M059J (cell line): ENCODE data around the gene WRNIP1. TPM values are rescaled to one million over a fixed set of nuclear protein-coding genes. Genes with fewer than 3 reads are reported as not detected.
"Not testable (repeated sequence)": the region's sequence is repeated elsewhere in the genome, so short reads cannot be mapped to it uniquely, and the experiment has no call there.

Experiments
- DNase-seq: peaks from one replicate; pipeline ENCODE4 v3.0.0-alpha.2; 2012; ENCODE audit warnings: low read depth
- total RNA-seq: library from RNA; depleted of rRNA; stranded (reverse); fragments of >200 nt; shearing (Covaris generic); gene quantifications from 2 replicates; pipeline ENCODE4 v1.2.3, GENCODE V29; 2014

WRNIP1 gene
- total RNA-seq, 1 experiment from 2014 or later = 103 TPM

DNA sequence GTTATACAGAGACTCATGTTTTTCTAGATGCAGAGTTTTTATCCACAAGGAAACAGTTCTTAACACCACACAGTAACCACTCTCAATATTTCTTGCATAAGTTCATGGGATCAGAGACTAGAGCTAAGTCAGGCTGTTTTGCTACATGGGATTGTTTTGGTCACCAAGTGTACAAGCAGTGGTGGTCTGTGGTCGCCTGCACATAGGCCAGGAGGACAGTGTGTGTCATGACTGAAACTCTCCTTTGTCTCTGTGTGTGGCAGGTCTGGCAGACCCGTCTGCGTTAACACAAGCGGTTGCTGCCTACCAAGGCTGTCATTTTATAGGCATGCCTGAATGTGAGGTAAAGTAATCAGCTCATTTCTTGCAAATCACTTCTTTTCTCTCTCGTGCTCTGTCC, 18.9 kb downstream of the WRNIP1 start:
- no peak for DNase-seq

DNA sequence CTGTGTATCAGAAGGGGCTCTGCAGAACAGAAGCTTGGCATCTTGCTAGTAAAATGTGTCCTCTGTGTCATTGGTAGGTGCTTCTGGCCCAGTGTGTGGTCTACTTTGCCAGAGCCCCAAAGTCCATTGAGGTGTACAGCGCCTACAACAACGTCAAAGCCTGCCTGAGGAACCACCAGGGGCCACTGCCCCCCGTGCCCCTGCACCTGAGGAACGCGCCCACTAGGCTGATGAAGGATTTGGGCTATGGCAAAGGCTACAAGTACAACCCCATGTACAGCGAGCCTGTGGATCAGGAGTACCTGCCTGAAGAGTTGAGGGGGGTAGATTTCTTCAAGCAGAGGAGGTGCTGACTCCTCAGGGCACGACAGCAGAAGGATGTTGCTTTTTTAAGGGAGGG, 19.7 kb downstream of the WRNIP1 start:
- no peak for DNase-seq

DNA sequence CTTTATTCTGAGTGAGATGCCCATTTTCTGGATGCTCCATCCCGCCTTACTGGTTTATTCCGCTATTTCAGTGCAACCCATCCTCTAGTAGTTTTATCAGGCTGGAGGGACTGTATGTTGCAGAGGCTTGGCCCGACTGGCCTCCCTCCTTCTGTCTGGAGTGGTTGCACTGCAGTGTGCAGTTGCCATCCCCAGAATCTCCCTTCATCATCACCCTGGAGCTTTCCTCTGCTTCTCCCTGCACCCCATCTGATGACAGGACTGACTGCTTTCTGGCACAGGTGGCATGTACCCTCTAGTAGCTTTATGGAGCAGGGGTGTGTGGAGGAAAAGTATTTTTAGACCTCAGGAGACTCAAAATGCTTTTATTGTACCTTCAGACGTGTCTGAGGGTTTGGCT, 21.1 kb downstream of the WRNIP1 start:
- DNase-seq = no peak

DNA sequence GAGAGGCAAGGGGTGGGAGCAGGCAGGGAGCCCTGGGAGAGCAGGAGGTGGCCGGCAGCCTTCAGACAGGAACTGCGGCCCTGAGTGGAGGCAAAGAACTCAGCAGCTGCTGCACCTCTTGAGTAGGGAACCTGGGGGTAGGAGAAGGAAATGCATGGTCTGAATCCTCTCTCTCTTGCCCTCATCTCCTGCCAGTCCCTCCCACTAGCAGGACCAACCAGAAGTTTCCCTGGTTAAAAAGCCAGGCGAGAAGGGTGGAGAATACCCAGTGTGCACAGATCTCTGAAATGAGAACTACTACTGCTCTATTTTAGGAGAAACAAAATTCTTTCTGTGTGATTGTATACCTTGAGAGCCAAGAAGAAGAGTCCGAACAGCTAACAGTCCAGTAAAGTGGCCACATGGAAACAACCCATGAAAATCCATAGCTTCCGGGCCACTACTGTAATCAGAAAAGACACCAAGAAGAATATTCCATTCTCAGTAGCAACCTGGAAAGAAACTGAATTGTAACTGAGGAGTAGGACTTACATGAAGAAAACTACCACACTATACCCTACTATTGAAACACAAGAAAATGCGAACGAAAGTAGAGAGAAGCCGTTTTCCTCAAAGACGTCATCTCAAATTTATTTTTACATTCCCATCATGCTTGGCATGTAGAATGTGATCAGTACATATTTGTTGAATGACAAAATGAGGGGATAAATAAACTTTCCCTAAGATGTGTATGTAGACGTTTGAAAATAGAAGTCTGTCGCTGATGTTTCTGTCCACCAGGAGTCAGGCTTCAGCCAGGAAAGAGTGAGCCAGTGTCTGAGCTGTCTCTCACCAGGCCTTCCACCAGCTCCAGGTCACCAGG, 25.6 kb downstream of the WRNIP1 start:
- DNase-seq = peak; percentile 71

DNA sequence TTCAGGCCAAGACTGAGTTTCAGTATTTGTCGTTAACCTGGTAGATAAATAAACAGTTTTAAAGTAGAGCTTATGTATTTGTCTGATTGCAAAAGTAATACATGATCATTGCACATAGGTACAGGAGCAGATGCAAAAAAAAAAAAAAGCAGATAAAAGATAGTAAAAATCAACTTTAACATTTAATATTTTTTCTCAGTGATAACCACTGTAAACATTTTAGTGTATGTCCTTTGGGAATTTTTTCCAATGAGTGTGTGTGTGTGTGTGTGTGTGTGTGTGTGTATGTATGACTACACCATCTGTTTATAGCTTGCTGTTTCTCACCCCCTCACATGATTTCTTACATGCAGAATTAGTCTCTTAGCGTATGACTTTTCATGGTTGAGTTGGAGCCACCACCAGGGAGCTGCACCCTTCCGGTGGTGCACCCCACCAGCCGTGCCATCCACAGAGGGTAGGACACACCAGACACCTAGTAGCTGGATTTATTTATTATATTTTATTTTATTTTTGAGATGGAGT, 26.3 kb downstream of the WRNIP1 start:
- no peak for DNase-seq

GRCh38 chr6:2792330-2793110, 27.3 kb downstream of the WRNIP1 start:
- peak; percentile 14 for DNase-seq

DNA sequence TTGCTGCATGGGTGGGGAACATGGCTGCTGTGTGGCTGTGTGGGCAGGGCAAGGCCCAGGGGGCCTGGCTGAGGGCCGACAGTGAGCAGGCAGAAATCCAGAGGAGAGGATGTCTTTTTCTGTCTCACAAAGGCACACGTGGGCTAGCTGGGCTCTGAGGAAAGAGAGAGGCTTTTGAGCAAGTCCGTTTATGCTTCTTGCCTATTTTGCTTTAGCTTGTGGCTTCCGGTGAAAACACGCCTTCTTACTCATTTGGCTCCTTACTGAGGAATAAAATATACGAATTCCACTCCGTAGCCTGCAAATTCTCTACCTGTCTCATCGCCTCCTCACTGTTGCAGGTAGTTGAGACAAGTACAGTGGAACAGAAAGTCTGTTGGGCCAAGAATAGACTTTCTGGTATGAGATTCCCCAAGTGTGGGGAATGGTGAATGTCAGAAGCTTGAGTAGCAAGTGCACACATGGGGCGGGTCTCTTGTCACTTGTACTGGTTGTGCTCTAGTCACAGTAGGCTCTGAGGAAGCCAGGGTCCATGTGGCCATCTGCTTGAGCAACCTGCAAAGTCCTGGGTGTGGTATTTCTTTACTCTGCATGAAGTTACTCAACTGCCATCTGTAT, 28.4 kb downstream of the WRNIP1 start:
- no peak for DNase-seq

DNA sequence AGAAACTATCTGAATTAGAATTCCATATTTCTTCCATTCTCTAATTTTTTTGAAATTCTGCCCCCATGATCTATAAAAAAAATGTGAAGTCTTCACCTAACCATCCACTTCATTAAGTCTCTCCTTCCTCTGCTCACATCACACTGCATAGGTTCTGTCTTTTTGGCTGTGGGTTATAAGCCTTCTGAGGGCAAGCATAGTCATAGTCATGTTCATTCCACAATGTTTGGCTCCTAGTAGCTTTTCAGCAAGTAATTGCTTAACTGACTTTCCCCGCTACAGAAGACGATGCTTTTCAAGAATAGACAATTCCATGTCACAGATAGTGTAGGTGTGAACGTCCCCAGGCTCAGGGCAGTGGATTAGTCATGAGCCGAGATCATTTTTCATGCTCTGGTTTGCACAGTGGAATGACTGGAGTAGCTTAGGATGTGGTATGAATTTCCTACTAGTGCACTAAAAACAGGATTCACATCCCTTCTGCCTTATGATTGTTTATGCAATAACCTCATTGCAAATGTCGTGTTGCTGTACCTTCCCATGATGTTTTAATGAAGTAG, 29.1 kb downstream of the WRNIP1 start:
- peak; percentile 46 for DNase-seq

GRCh38 chr6:2795162-2795561, 30.0 kb downstream of the WRNIP1 start:
- no peak for DNase-seq

GRCh38 chr6:2795956-2796355, 30.8 kb downstream of the WRNIP1 start:
- no peak for DNase-seq

GRCh38 chr6:2796861-2797260, 31.7 kb downstream of the WRNIP1 start:
- DNase-seq = no peak

DNA sequence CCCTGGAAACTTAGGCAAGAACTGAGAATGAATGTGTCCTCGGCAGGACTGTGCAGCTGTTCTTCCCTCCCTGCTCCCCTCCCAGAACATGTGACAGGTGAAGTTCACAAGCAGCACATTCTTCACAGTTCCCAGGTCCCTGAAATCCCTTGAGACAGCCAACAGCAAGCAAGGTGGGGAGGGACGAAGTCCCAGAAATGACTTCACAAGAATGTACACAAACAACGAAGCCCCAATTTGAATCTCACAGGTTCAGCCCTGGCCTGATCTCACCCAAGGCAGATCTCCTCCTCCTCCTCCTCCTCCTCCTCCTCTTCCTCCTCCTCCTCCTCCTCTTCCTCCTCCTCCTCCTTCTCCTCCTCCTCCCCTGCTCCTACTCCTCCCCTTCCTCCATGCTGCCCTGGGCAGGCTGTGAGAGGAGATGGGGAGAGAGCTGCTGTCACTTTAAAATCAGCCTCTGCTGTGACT, 32.4 kb downstream of the WRNIP1 start:
- no peak for DNase-seq

GRCh38 chr6:2798586-2799134, 33.5 kb downstream of the WRNIP1 start:
- no peak for DNase-seq

DNA sequence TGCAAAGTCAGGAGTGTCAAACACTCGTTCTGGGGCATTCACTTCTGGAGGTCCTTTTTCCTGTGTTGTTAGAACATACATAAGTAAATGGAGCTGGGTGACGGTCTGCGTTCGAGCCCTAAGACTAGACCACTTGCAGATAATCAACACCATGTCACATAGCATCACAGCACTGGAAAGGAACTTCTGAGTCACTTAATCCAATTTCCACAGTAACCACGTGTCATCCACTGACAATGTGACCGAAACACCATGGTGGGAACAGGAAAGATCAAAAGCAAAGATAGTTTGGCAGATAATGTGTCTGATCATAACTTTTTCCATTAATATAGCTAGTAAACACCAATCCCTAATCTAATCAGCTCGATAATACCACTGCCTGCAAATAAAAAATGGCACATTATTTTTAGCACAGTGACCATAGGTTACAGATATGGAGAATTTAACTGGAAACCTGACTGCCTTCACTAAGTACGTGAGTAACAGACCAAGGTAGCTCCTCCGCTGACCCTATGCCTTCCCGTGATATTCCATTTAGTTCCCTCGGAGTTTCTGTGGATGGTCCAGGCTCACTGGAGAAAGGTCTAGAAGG, 34.8 kb downstream of the WRNIP1 start:
- DNase-seq = peak; percentile 48

DNA sequence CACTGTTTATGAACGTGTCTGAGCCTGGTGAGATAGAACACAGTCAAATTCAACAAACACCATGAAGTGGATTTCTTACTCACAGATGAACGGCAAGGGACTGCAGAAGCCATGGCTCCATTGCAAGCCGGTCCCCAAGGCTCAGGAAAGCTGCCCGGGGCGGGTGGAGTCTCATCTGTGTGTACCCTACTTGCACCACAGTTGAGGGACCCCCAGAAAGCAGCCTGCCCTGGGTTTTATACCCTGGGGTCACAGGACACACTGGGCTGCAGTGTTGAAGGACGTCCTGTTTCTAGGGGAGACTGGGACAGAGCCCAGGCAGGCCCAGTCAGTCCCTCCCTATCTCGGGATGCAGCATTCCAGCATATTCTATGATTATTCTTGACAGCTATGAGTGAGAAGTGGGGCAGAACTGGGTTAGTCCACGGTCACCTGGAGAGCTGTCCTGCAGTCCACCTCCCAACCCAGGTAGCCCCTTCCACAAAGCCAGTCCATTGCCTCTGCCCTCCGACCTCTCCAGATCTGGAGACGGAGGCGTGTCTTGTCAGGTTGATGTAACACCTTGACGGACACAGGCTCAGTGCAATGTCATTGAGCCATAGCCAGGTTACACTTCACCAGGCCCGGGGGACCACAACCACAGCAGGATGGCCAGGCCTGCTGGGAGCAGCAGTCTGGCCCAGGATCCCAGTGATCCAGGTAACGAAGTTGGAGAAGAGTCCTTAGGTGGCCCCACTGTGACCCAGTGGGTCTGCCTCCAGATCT, 35.5 kb downstream of the WRNIP1 start:
- DNase-seq = no peak

GRCh38 chr6:2801687-2802086, 36.5 kb downstream of the WRNIP1 start:
- DNase-seq = not testable (repeated sequence)

- no peak for DNase-seq
Measured at GRCh38 chr6:2802521-2803060, 37.4 kb downstream of the WRNIP1 start.

- no peak for DNase-seq
Measured at GRCh38 chr6:2803731-2804429, 38.7 kb downstream of the WRNIP1 start.

DNA sequence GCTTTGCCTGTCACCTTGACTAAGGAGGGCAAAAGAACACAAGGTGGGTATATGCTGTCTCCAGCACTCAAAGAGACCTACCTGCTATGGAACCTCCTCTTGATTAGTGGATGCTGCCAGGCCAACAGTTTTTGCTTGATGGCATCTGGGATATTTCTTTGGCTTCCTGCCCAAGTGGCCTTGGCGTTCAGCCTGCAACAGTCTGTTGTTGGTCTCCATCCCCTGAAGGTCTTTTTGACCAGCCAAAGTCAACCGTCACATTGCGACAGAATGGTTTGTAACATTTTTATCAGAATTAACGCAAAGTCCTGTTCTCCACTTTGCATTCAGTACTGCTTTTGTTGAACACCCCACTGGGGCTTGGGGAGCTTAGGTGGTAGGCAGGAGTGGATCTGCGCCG, 39.3 kb downstream of the WRNIP1 start:
- no peak for DNase-seq
